Neuronal stem cell (in vitro differentiated cells): ENCODE data around the gene CHST8.

Experiments used
- DNase-seq: peaks from one replicate; pipeline ENCODE4 v3.0.0-alpha.2; 2013; ENCODE audit warnings: low spot score
- H2AFZ ChIP-seq: one replicate; pipeline ENCODE4 v1.6.1; 2013; ENCODE audit warnings: mild to moderate bottlenecking, low read length, inconsistent platforms
- H2AK5ac ChIP-seq: 2 replicates; pipeline ENCODE4 v1.6.1; 2013; ENCODE audit warnings: low read depth, mild to moderate bottlenecking, inconsistent platforms, low read length, moderate library complexity, mixed read lengths
- H2BK120ac ChIP-seq: 2 replicates; pipeline ENCODE4 v1.6.1; 2013; ENCODE audit warnings: low read depth, mild to moderate bottlenecking, inconsistent platforms, low read length, moderate library complexity, mixed read lengths
- H2BK12ac ChIP-seq: one replicate; pipeline ENCODE4 v1.6.1; 2013; ENCODE audit warnings: low read length, inconsistent platforms
- H2BK15ac ChIP-seq: 2 replicates; pipeline ENCODE4 v1.6.1; 2013; ENCODE audit warnings: mild to moderate bottlenecking, low read length, inconsistent platforms, mixed read lengths
- H2BK5ac ChIP-seq: one replicate; pipeline ENCODE4 v1.6.1; 2013; ENCODE audit warnings: inconsistent platforms, mild to moderate bottlenecking, low read length, moderate library complexity
- H3K14ac ChIP-seq: one replicate; pipeline ENCODE4 v1.6.1; 2013; ENCODE audit warnings: low read length, inconsistent platforms
- H3K18ac ChIP-seq: 2 replicates; pipeline ENCODE4 v1.6.1; 2013; ENCODE audit warnings: low read length, inconsistent platforms
- H3K23ac ChIP-seq: 2 replicates; pipeline ENCODE4 v1.6.1; 2013; ENCODE audit warnings: low read depth, mild to moderate bottlenecking, mixed read lengths, low read length, inconsistent platforms; ENCODE audit not compliant: poor library complexity
- H3K27ac ChIP-seq: replicated peaks from 3 replicates; pipeline ENCODE4 v1.5.1; 2013; ENCODE audit warnings: low read length, inconsistent platforms
- H3K27me3 ChIP-seq, 3 experiments: 2 replicates each; pipeline ENCODE4 v1.6.1; 2013; ENCODE audit warnings: low read length in 3 of 3, mild to moderate bottlenecking in 2 of 3, inconsistent platforms in 1 of 3, low read depth in 1 of 3, mixed read lengths in 1 of 3, moderate library complexity in 1 of 3; ENCODE audit not compliant: control insufficient read depth in 3 of 3, insufficient read depth in 3 of 3
- H3K36me3 ChIP-seq, 2 donors: replicated peaks in 1 of 2; 2 replicates each; pipeline ENCODE4 v1.6.1; 2013; ENCODE audit warnings: low read length in 2 of 2; ENCODE audit not compliant: control insufficient read depth in 2 of 2, insufficient read depth in 2 of 2
- H3K4ac ChIP-seq: 2 replicates; pipeline ENCODE4 v1.6.1; 2013; ENCODE audit warnings: inconsistent platforms, mild to moderate bottlenecking, low read length, moderate library complexity
- H3K4me1 ChIP-seq, 2 donors: 1 replicate in 1 of 2; 2 replicates in 1 of 2; pipeline ENCODE4 v1.6.1; 2013; ENCODE audit warnings: low read length in 2 of 2, low read depth in 1 of 2; ENCODE audit not compliant: control insufficient read depth in 2 of 2, insufficient read depth in 1 of 2
- H3K4me2 ChIP-seq: one replicate; pipeline ENCODE4 v1.6.1; 2013; ENCODE audit warnings: mild to moderate bottlenecking, low read length, inconsistent platforms; ENCODE audit not compliant: insufficient read depth, poor library complexity, severe bottlenecking
- H3K4me3 ChIP-seq, 2 donors: 2 replicates each; pipeline ENCODE4 v1.5.1; 2013; ENCODE audit warnings: low read length in 2 of 2, mild to moderate bottlenecking in 2 of 2, inconsistent platforms in 1 of 2, moderate library complexity in 1 of 2
- H3K79me1 ChIP-seq: one replicate; pipeline ENCODE4 v1.6.1; 2013; ENCODE audit warnings: low read depth, mild to moderate bottlenecking, inconsistent platforms, low read length, moderate library complexity
- H3K9ac ChIP-seq: one replicate; pipeline ENCODE4 v1.6.1; 2013; ENCODE audit warnings: mild to moderate bottlenecking, low read depth, low read length, inconsistent platforms; ENCODE audit not compliant: poor library complexity
- H3K9me3 ChIP-seq, 2 donors: replicated peaks in 1 of 2; 2 replicates each; pipeline versions ENCODE3 to v1.6.1; 2013; ENCODE audit warnings: low read length in 2 of 2, mild to moderate bottlenecking in 2 of 2, inconsistent platforms in 1 of 2, low read depth in 1 of 2, mixed read lengths in 1 of 2, moderate library complexity in 1 of 2; ENCODE audit not compliant: control insufficient read depth in 2 of 2, insufficient read depth in 1 of 2
- H4K8ac ChIP-seq: one replicate; pipeline ENCODE4 v1.6.1; 2013; ENCODE audit warnings: low read depth, mild to moderate bottlenecking, inconsistent platforms, low read length, moderate library complexity
- H4K91ac ChIP-seq: one replicate; pipeline ENCODE4 v1.6.1; 2013; ENCODE audit warnings: low read length, low read depth, mild to moderate bottlenecking, inconsistent platforms; ENCODE audit not compliant: poor library complexity
- WGBS, 2 donors: extraction: QIAGEN DNeasy Blood & Tissue Kit; methylation state at CpG; one replicate each; pipeline ENCODE4 v1.1.7; 2013; ENCODE audit warnings: missing lambda C conversion rate in 2 of 2, mixed read lengths in 1 of 2; ENCODE audit not compliant: insufficient read length in 2 of 2, insufficient replicate concordance in 1 of 2; ENCODE audit errors: extremely low coverage in 2 of 2; 5-methylcytosine and 5-hydroxymethylcytosine counted together

The CHST8 gene

GRCh38 chr19:33730858-33731607 is 109.3 kb downstream of the CHST8 start:
- Histone ChIP-seq H3K9ac (no peak overlapping the region), H4K91ac (no peak overlapping the region), H2AFZ (no peak overlapping the region), H2AK5ac (no peak overlapping the region), H3K4ac (no peak overlapping the region), H3K4me3 (no peak overlapping the region), H3K23ac (no peak overlapping the region), H3K4me2 (no peak overlapping the region), H3K14ac (no peak overlapping the region), H3K9me3 (no peaks in the 10 kb centered on the region), H3K27ac (no peak overlapping the region), H3K4me1 (no peaks in the 10 kb centered on the region), H3K36me3 (no peaks in the 10 kb centered on the region), H2BK12ac (no peak overlapping the region), H3K27me3 (peaks cover 0 to 11% (median 0%) of the 10 kb centered on the region in 3 experiments), H2BK120ac (no peak overlapping the region), H4K8ac (no peak overlapping the region), H3K18ac (no peak overlapping the region), H3K79me1 (no peaks in the 10 kb centered on the region), H2BK5ac (no peak overlapping the region), H2BK15ac (no peak overlapping the region)
- DNase-seq = no peak
- WGBS, 2 donors = no CpG with 5 or more reads among the region's 8 CpGs

GRCh38 chr19:33731881-33732280 is 110.1 kb downstream of the CHST8 start:
- Histone ChIP-seq H3K36me3 (no peaks in the 10 kb centered on the region), H2BK12ac (no peak overlapping the region), H2BK5ac (no peak overlapping the region), H2AK5ac (no peak overlapping the region), H4K8ac (no peak overlapping the region), H2BK120ac (no peak overlapping the region), H4K91ac (no peak overlapping the region), H3K4me2 (no peak overlapping the region), H3K79me1 (no peaks in the 10 kb centered on the region), H3K4me1 (no peaks in the 10 kb centered on the region), H3K18ac (no peak overlapping the region), H3K4ac (no peak overlapping the region), H2AFZ (no peak overlapping the region), H2BK15ac (no peak overlapping the region), H3K4me3 (no peak overlapping the region), H3K27me3 (peaks cover 0 to 19% (median 0%) of the 10 kb centered on the region in 3 experiments), H3K9ac (no peak overlapping the region), H3K14ac (no peak overlapping the region), H3K23ac (no peak overlapping the region), H3K9me3 (no peaks in the 10 kb centered on the region), H3K27ac (no peak overlapping the region)
- no CpG with 5 or more reads among the region's 7 CpGs for WGBS, 2 donors
- no peak for DNase-seq

- no peak overlapping the region for H3K4me3 ChIP-seq
- peaks cover 0 to 19% (median 0%) of the 10 kb centered on the region in 3 experiments for H3K27me3 ChIP-seq
- H3K9ac ChIP-seq = no peak overlapping the region
- no peak overlapping the region for H3K4ac ChIP-seq
- no peak overlapping the region for H2AK5ac ChIP-seq
- no peak overlapping the region for H2BK120ac ChIP-seq
- no peak overlapping the region for H2AFZ ChIP-seq
- H3K4me2 ChIP-seq = no peak overlapping the region
- no peaks in the 10 kb centered on the region for H3K9me3 ChIP-seq
- no peak overlapping the region for H4K8ac ChIP-seq
- H2BK15ac ChIP-seq = no peak overlapping the region
- no peaks in the 10 kb centered on the region for H3K4me1 ChIP-seq
- no peak overlapping the region for H3K23ac ChIP-seq
- no peaks in the 10 kb centered on the region for H3K36me3 ChIP-seq
- H3K18ac ChIP-seq = no peak overlapping the region
- H2BK12ac ChIP-seq = no peak overlapping the region
- H2BK5ac ChIP-seq = no peak overlapping the region
- DNase-seq = no peak
- H3K27ac ChIP-seq = no peak overlapping the region
- no peaks in the 10 kb centered on the region for H3K79me1 ChIP-seq
- no CpG with 5 or more reads among the region's 3 CpGs for WGBS, 2 donors
- H4K91ac ChIP-seq = no peak overlapping the region
- H3K14ac ChIP-seq = peak overlapping the region; percentile 11
Measured at GRCh38 chr19:33734913-33735312, 113.2 kb downstream of the CHST8 start.

GRCh38 chr19:33736158-33736557 is 114.4 kb downstream of the CHST8 start:
- Histone ChIP-seq H3K27ac (no peak overlapping the region), H2BK12ac (no peak overlapping the region), H3K9ac (no peak overlapping the region), H2BK15ac (no peak overlapping the region), H2BK120ac (no peak overlapping the region), H2AFZ (no peak overlapping the region), H3K4me2 (no peak overlapping the region), H2BK5ac (no peak overlapping the region), H3K14ac (no peak overlapping the region), H4K8ac (no peak overlapping the region), H3K4ac (no peak overlapping the region), H4K91ac (no peak overlapping the region), H2AK5ac (no peak overlapping the region), H3K23ac (no peak overlapping the region), H3K27me3 (peaks cover 0 to 19% (median 1%) of the 10 kb centered on the region in 3 experiments), H3K4me1 (no peaks in the 10 kb centered on the region), H3K79me1 (no peaks in the 10 kb centered on the region), H3K36me3 (no peaks in the 10 kb centered on the region), H3K9me3 (no peaks in the 10 kb centered on the region), H3K18ac (no peak overlapping the region), H3K4me3 (no peak overlapping the region)
- no CpG with 5 or more reads among the region's 6 CpGs for WGBS, 2 donors
- DNase-seq = no peak
